Endothelial cell of umbilical vein (primary cell): ENCODE measurements around the gene AP3S2. TPM values are rescaled to one million over a fixed set of nuclear protein-coding genes. Genes with fewer than 3 reads are reported as not detected.

Experiments
- BruUV-seq: library from RNA; stranded (reverse); fragments of 400-500 nt; replicated peaks from 2 replicates; lab custom pipeline; 2021; lab: Mats Ljungman, UMichigan
- CTCF ChIA-PET: fragments of 300-600, 350-600 bp; sonication (Branson Sonifier 250); formaldehyde crosslinking; loops from one replicate; lab custom pipeline; 2021; ENCODE audit warnings: antibody characterized with exemption, inconsistent platforms; lab: Charles Lee
- POLR2A ChIA-PET: fragments of 300-600, 350-600 bp; sonication (Branson Sonifier 250); formaldehyde crosslinking; loops from one replicate; lab custom pipeline; 2021; ENCODE audit warnings: antibody characterized with exemption, inconsistent platforms; lab: Charles Lee
- DNase-seq: peaks from one replicate; pipeline ENCODE4 v3.0.0-alpha.2; 2011; ENCODE audit warnings: low read depth, low spot score
- FAIRE-seq: peaks from 2 replicates; lab custom pipeline; 2011; peaks lifted over from hg19 to GRCh38; lab: Jason Lieb, UNC
- H2AFZ ChIP-seq: 2 replicates; pipeline ENCODE4 v1.6.0; 2012; ENCODE audit warnings: low read depth, low read length, control low read depth, inconsistent platforms
- H3K27ac ChIP-seq: 2 replicates; pipeline ENCODE4 v1.5.1; 2011; ENCODE audit warnings: low read depth, mild to moderate bottlenecking, control low read depth, low read length, moderate library complexity; ENCODE audit not compliant: insufficient read depth
- H3K27me3 ChIP-seq, 2 experiments: 2 replicates each; pipeline versions ENCODE4 v1.6.0 to v1.6.1; 2011; ENCODE audit warnings: low read length in 2 of 2, mixed read lengths in 1 of 2; ENCODE audit not compliant: control insufficient read depth in 2 of 2, insufficient read depth in 2 of 2
- H3K36me3 ChIP-seq, 2 experiments: 2 replicates in 1 of 2; 3 replicates in 1 of 2; pipeline ENCODE4 v1.5.1; 2011; ENCODE audit warnings: low read length in 2 of 2, mild to moderate bottlenecking in 1 of 2, moderate library complexity in 1 of 2; ENCODE audit not compliant: control insufficient read depth in 2 of 2, insufficient read depth in 2 of 2; ENCODE audit errors: extremely low read depth in 1 of 2
- H3K4me1 ChIP-seq: 3 replicates; pipeline ENCODE4 v1.5.1; 2011; ENCODE audit warnings: mild to moderate bottlenecking, low read length; ENCODE audit not compliant: control insufficient read depth, insufficient read depth; ENCODE audit errors: extremely low read depth
- H3K4me2 ChIP-seq: 2 replicates; pipeline ENCODE4 v1.6.1; 2011; ENCODE audit warnings: low read length, control low read depth, mixed read lengths; ENCODE audit not compliant: insufficient read depth
- H3K4me3 ChIP-seq, 3 experiments: fragments of 200-600 bp in 1 of 3; sonication (generic), shearing (Covaris generic) in 1 of 3; replicated peaks in 1 of 3; 2 replicates each; pipeline ENCODE4 v1.5.1; 2011 to 2016; ENCODE audit warnings: control low read depth in 3 of 3, low read length in 3 of 3, mild to moderate bottlenecking in 2 of 3, inconsistent platforms in 1 of 3, low read depth in 1 of 3, moderate library complexity in 1 of 3; ENCODE audit not compliant: insufficient read depth in 1 of 3
- H3K79me2 ChIP-seq: 2 replicates; pipeline ENCODE4 v1.6.0; 2012; ENCODE audit warnings: low read length, inconsistent platforms; ENCODE audit not compliant: control insufficient read depth, insufficient read depth
- H3K9ac ChIP-seq: replicated peaks from 2 replicates; pipeline ENCODE3; 2011; ENCODE audit warnings: low read length, control low read depth; ENCODE audit not compliant: insufficient read depth; ENCODE audit errors: extremely low read depth
- H3K9me1 ChIP-seq: replicated peaks from 3 replicates; pipeline ENCODE4 v1.6.0; 2011; ENCODE audit warnings: mild to moderate bottlenecking, low read length; ENCODE audit not compliant: control insufficient read depth, insufficient read depth; ENCODE audit errors: extremely low read depth
- H3K9me3 ChIP-seq: replicated peaks from 2 replicates; pipeline ENCODE4 v1.5.1; 2012; ENCODE audit warnings: low read length, inconsistent platforms; ENCODE audit not compliant: control insufficient read depth, insufficient read depth
- H4K20me1 ChIP-seq: replicated peaks from 2 replicates; pipeline ENCODE3; 2011; ENCODE audit warnings: mild to moderate bottlenecking, low read length; ENCODE audit not compliant: control insufficient read depth, insufficient read depth; ENCODE audit errors: extremely low read depth
- EZH2 ChIP-seq: IDR thresholded peaks from 2 replicates; pipeline ENCODE4 v1.6.1; 2012; ENCODE audit warnings: borderline replicate concordance, low read depth, mild to moderate bottlenecking, moderate library complexity, low read length, inconsistent platforms; ENCODE audit not compliant: severe bottlenecking
- FOS ChIP-seq: IDR thresholded peaks from 2 replicates; pipeline ENCODE4 v1.6.1; 2011; ENCODE audit warnings: mild to moderate bottlenecking, low read length, moderate library complexity, borderline replicate concordance; ENCODE audit not compliant: insufficient read depth
- GATA2 ChIP-seq: IDR thresholded peaks from 2 replicates; pipeline ENCODE4 v1.7.0; 2011; ENCODE audit warnings: low read depth, mild to moderate bottlenecking, moderate library complexity, mixed read lengths, low read length; ENCODE audit not compliant: insufficient read length, insufficient read depth
- JUN ChIP-seq: IDR thresholded peaks from 2 replicates; pipeline ENCODE4 v1.6.1; 2011; ENCODE audit warnings: borderline replicate concordance, low read depth; ENCODE audit not compliant: insufficient read length, insufficient read depth
- MAX ChIP-seq: IDR thresholded peaks from 2 replicates; pipeline ENCODE4 v1.6.1; 2011; ENCODE audit not compliant: insufficient read depth, insufficient read length
- MYC ChIP-seq: IDR thresholded peaks from one replicate; pipeline ENCODE4 v1.6.1; 2011; ENCODE audit warnings: mild to moderate bottlenecking, low read depth, low read length
- POLR2A ChIP-seq: IDR thresholded peaks from 2 replicates; pipeline ENCODE4 v1.6.1; 2012; ENCODE audit warnings: low read depth, mild to moderate bottlenecking, control low read depth, low read length
- POLR2AphosphoS5 ChIP-seq: IDR thresholded peaks from 2 replicates; pipeline ENCODE4 v1.6.1; 2012; ENCODE audit warnings: low read depth, mild to moderate bottlenecking, control low read depth, low read length, moderate library complexity; ENCODE audit not compliant: insufficient read depth
- dilution Hi-C: fragments of 300-500 bp; cut with MboI; formaldehyde crosslinking; loops from one replicate; pipeline ENCODE4 v1.15.0; 2019; ENCODE audit warnings: low sequenced_read_pairs; ENCODE audit not compliant: extremely low pct_ligation_motif_present
- intact Hi-C: fragments of 100-400 bp; cut with micrococcal nuclease; formaldehyde crosslinking; loops from one replicate; pipeline ENCODE4 v1.10.0; 2022
- polyA plus RNA-seq, 4 experiments: library from polyadenylated mRNA; depleted of rRNA in 3 of 4; stranded (reverse) in 3 of 4; unstranded in 1 of 4; fragments of >200 nt; gene quantifications; 2 replicates each; pipeline versions ENCODE4 v1.2.1 to v1.2.3, GENCODE V29; 2011 to 2012; ENCODE audit warnings: missing spikeins in 1 of 4
- total RNA-seq: library from RNA; stranded (reverse); gene quantifications from 2 replicates; pipeline ENCODE4 v1.2.3, GENCODE V29; 2021
- TF ChIP-seq, protein P1 (sequence below), 2 donors: IDR thresholded peaks; 1 replicate in 1 of 2; 2 replicates in 1 of 2; pipeline ENCODE4 v1.5.1; 2011; ENCODE audit warnings: low read length in 2 of 2, mild to moderate bottlenecking in 2 of 2, moderate library complexity in 2 of 2, control low read depth in 1 of 2, inconsistent platforms in 1 of 2, low read depth in 1 of 2; ENCODE audit not compliant: insufficient read depth in 1 of 2; ENCODE audit errors: extremely low read depth in 1 of 2

Gene AP3S2
- total and polyA plus RNA-seq, 2 donors (not counting 3 experiments of a cell fraction or from before 2014, with no cell fraction given), result 14.6 to 31.1 TPM

DNA sequence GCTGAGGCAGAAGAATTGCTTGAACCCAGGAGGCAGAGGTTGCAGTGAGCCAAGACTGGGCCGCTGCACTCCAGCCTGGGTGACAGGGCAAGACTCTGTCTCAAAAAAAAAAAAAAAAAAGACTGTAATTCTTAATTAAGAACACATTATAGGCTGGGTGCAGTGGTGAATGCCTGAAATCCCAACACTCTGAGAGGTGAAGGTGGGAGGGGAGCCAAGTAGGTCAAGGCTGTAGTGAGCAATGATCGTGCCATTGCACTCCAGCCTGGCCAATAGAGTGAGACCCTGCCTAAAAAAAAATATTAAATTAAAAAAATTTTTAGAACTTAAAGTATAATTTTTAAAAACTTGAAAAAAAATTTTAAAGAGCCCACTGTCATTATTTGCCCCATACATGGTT is 32.4 kb upstream of the AP3S2 start:
- DNase-seq (no peak), FAIRE-seq (no peak)
- Histone ChIP-seq H3K4me3 (no peak overlapping the region), H3K9me1 (no peaks in the 10 kb centered on the region), H3K27me3 (peaks cover 0 to 3% of the 10 kb centered on the region in 2 experiments), H3K4me1 (no peaks in the 10 kb centered on the region), H3K4me2 (no peak overlapping the region), H2AFZ (no peak overlapping the region), H3K36me3 (no peaks in the 10 kb centered on the region), H4K20me1 (no peaks in the 10 kb centered on the region), H3K27ac (no peak overlapping the region), H3K79me2 (no peaks in the 10 kb centered on the region), H3K9ac (no peak overlapping the region), H3K9me3 (no peaks in the 10 kb centered on the region)
- intact Hi-C loops (loop anchor here (1.0 kb wide), 1 partner anchor 23 kb away; no protein-coding TSS in a partner anchor), dilution Hi-C loops (no loop called here)
- ChIA-PET POLR2A (no interaction called here), CTCF (no interaction called here)
- TF ChIP-seq, protein P1, sequence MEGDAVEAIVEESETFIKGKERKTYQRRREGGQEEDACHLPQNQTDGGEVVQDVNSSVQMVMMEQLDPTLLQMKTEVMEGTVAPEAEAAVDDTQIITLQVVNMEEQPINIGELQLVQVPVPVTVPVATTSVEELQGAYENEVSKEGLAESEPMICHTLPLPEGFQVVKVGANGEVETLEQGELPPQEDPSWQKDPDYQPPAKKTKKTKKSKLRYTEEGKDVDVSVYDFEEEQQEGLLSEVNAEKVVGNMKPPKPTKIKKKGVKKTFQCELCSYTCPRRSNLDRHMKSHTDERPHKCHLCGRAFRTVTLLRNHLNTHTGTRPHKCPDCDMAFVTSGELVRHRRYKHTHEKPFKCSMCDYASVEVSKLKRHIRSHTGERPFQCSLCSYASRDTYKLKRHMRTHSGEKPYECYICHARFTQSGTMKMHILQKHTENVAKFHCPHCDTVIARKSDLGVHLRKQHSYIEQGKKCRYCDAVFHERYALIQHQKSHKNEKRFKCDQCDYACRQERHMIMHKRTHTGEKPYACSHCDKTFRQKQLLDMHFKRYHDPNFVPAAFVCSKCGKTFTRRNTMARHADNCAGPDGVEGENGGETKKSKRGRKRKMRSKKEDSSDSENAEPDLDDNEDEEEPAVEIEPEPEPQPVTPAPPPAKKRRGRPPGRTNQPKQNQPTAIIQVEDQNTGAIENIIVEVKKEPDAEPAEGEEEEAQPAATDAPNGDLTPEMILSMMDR (IDR thresholded peaks at IDR 0.05; ENCODE audit: extremely low read depth in 1 of 2, insufficient read depth in 1 of 2, low read depth in 1 of 2, low read length in 2 of 2), result no peak
- TF ChIP-seq MAX (no peak), FOS (no peak), POLR2A (no peak), EZH2 (no peak), GATA2 (no peak), MYC (no peak), JUN (no peak), POLR2AphosphoS5 (no peak)
- BruUV-seq, result no TSS peak
